Mesenchymal stem cell (in vitro differentiated cells and primary cell): ENCODE results near the gene CAMK4.
A peak's percentile ranks its signal among the peaks of the same experiment; 100 is the strongest.

ENCODE experiments used
- DNase-seq: peaks from one replicate; pipeline ENCODE4 v3.0.0-alpha.2; 2013
- H2AFZ ChIP-seq: one replicate; pipeline ENCODE4 v1.6.1; 2013; ENCODE audit warnings: low read depth, mild to moderate bottlenecking, control low read depth, inconsistent platforms, low read length, moderate library complexity
- H2AK5ac ChIP-seq: 2 replicates; pipeline ENCODE4 v1.6.1; 2013; ENCODE audit warnings: low read length, moderate library complexity, mild to moderate bottlenecking, inconsistent platforms; ENCODE audit not compliant: severe bottlenecking
- H2BK120ac ChIP-seq: one replicate; pipeline ENCODE4 v1.6.1; 2013; ENCODE audit warnings: low read depth, mild to moderate bottlenecking, inconsistent platforms, low read length, moderate library complexity
- H2BK12ac ChIP-seq, 2 experiments: one replicate each; pipeline ENCODE4 v1.6.1; 2013; ENCODE audit warnings: inconsistent platforms in 2 of 2, low read length in 2 of 2, mild to moderate bottlenecking in 2 of 2, moderate library complexity in 2 of 2, control low read depth in 1 of 2
- H2BK15ac ChIP-seq: one replicate; pipeline ENCODE4 v1.6.1; 2013; ENCODE audit warnings: mild to moderate bottlenecking, low read depth, inconsistent platforms; ENCODE audit not compliant: poor library complexity, severe bottlenecking
- H2BK5ac ChIP-seq: 2 replicates; pipeline ENCODE4 v1.6.1; 2013; ENCODE audit warnings: low read depth, mild to moderate bottlenecking, low read length, control low read depth, inconsistent platforms; ENCODE audit not compliant: poor library complexity, severe bottlenecking
- H3K14ac ChIP-seq, 2 experiments: one replicate each; pipeline ENCODE4 v1.6.1; 2013; ENCODE audit warnings: inconsistent platforms in 2 of 2, low read length in 2 of 2, control low read depth in 1 of 2, mild to moderate bottlenecking in 1 of 2, moderate library complexity in 1 of 2
- H3K18ac ChIP-seq, 2 experiments: one replicate each; pipeline ENCODE4 v1.6.1; 2013; ENCODE audit warnings: inconsistent platforms in 2 of 2, low read length in 2 of 2, control low read depth in 1 of 2, low read depth in 1 of 2, mild to moderate bottlenecking in 1 of 2
- H3K23ac ChIP-seq, 2 experiments: one replicate each; pipeline ENCODE4 v1.6.1; 2013; ENCODE audit warnings: inconsistent platforms in 2 of 2, low read length in 2 of 2, mild to moderate bottlenecking in 2 of 2, moderate library complexity in 2 of 2, control low read depth in 1 of 2
- H3K27ac ChIP-seq: 2 replicates; pipeline ENCODE4 v1.5.1; 2013; ENCODE audit warnings: mild to moderate bottlenecking, moderate library complexity, low read length, control low read depth, inconsistent platforms; ENCODE audit not compliant: poor library complexity, severe bottlenecking
- H3K27me3 ChIP-seq, 2 experiments: 2 replicates each; pipeline versions ENCODE4 v1.6.1 to v1.7.0; 2013; ENCODE audit warnings: low read length in 2 of 2, mild to moderate bottlenecking in 2 of 2, moderate library complexity in 2 of 2, control low read depth in 1 of 2, inconsistent platforms in 1 of 2; ENCODE audit not compliant: control insufficient read depth in 1 of 2, insufficient read depth in 1 of 2
- H3K36me3 ChIP-seq, 2 experiments: 2 replicates each; pipeline versions ENCODE4 v1.6.1 to v1.7.0; 2013; ENCODE audit warnings: low read length in 2 of 2, control low read depth in 1 of 2, inconsistent platforms in 1 of 2, low read depth in 1 of 2, mild to moderate bottlenecking in 1 of 2; ENCODE audit not compliant: insufficient read depth in 2 of 2, control insufficient read depth in 1 of 2
- H3K4ac ChIP-seq, 2 experiments: one replicate each; pipeline ENCODE4 v1.6.1; 2013; ENCODE audit warnings: inconsistent platforms in 2 of 2, low read length in 2 of 2, mild to moderate bottlenecking in 2 of 2, moderate library complexity in 2 of 2, control low read depth in 1 of 2, low read depth in 1 of 2
- H3K4me1 ChIP-seq: 2 replicates; pipeline ENCODE4 v1.6.1; 2013; ENCODE audit warnings: low read depth, low read length, control low read depth; ENCODE audit not compliant: control insufficient read depth, insufficient read depth
- H3K4me2 ChIP-seq: 2 replicates; pipeline ENCODE4 v1.6.1; 2013; ENCODE audit warnings: low read length, mild to moderate bottlenecking, inconsistent platforms; ENCODE audit not compliant: poor library complexity, severe bottlenecking
- H3K4me3 ChIP-seq, 2 experiments: 2 replicates each; pipeline versions ENCODE4 v1.5.1 to v1.7.0; 2013; ENCODE audit warnings: low read length in 2 of 2, mild to moderate bottlenecking in 2 of 2, control low read depth in 1 of 2, low read depth in 1 of 2; ENCODE audit not compliant: insufficient read depth in 1 of 2
- H3K79me1 ChIP-seq: replicated peaks from 2 replicates; pipeline ENCODE4 v1.6.1; 2013; ENCODE audit warnings: mild to moderate bottlenecking, control low read depth, low read length, inconsistent platforms; ENCODE audit not compliant: poor library complexity, severe bottlenecking
- H3K9ac ChIP-seq: 2 replicates; pipeline ENCODE4 v1.7.0; 2013; ENCODE audit warnings: mild to moderate bottlenecking, low read length, moderate library complexity
- H3K9me3 ChIP-seq: 2 replicates; pipeline ENCODE4 v1.7.0; 2013; ENCODE audit warnings: mild to moderate bottlenecking, low read length; ENCODE audit not compliant: control insufficient read depth
- H4K8ac ChIP-seq: one replicate; pipeline ENCODE4 v1.6.1; 2013; ENCODE audit warnings: inconsistent platforms, mild to moderate bottlenecking, low read length, moderate library complexity
- H4K91ac ChIP-seq: one replicate; pipeline ENCODE4 v1.6.1; 2013; ENCODE audit warnings: mild to moderate bottlenecking, low read length, inconsistent platforms
- WGBS: methylation state at CpG from one replicate; pipeline ENCODE4 v1.1.7; 2013; ENCODE audit warnings: mixed read lengths; 5-methylcytosine and 5-hydroxymethylcytosine counted together

CAMK4 gene

DNA sequence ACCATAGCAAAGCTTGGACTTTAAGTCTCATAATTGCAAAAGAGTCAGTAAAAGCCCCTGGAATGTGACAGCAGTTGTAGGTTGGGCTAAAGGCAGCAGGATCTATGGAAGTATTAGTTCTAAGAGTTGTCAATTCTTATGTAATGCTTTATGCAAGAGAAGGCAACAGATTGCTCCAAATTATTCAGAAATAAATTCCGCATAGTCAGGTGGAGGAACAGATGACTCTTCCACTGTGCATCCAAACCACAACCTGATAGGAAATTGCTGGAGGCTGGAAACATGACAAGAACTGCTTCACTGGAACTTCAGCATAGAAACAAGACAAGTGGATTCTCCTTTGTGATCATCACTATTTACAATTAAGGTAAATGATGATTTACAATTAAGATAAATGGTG, 187.1 kb downstream of the CAMK4 start:
- Histone ChIP-seq H3K4ac (no peak overlapping the region), H3K14ac (no peak overlapping the region), H3K4me1 (no peaks in the 10 kb centered on the region), H3K9me3 (no peaks in the 10 kb centered on the region), H2BK120ac (no peak overlapping the region), H3K4me3 (no peak overlapping the region), H2BK12ac (no peak overlapping the region), H4K91ac (no peak overlapping the region), H2BK15ac (no peak overlapping the region), H2AFZ (no peak overlapping the region), H3K36me3 (no peaks in the 10 kb centered on the region), H3K79me1 (no peaks in the 10 kb centered on the region), H2BK5ac (no peak overlapping the region), H3K27me3 (no peaks in the 10 kb centered on the region), H2AK5ac (no peak overlapping the region), H4K8ac (no peak overlapping the region), H3K23ac (no peak overlapping the region), H3K4me2 (no peak overlapping the region), H3K18ac (no peak overlapping the region), H3K27ac (no peak overlapping the region), H3K9ac (no peak overlapping the region)
- DNase-seq, result peak; percentile 10
- WGBS, result 93% methylated on average over 1 of the region's 1 CpG

DNA sequence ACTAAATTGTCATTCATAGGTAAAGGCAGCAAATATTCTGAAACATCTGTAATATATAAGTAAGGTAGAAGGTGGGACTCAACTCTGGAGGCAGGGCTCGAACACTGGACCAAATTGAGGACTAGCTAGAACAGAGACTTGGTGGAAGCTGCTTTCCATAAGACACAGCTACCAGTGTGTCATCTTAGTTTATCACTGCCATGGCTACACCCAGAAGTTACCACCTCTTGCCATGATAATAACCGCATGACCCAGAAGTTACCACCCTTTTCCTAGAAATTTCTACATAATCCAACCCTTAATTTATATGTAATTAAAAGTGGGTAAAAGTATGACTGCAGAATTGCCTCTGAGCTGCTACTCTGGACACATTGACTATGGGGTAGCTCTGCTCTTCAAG, 188.4 kb downstream of the CAMK4 start:
- no peak overlapping the region for H2BK120ac ChIP-seq
- H2BK12ac ChIP-seq, result no peak overlapping the region
- H3K27ac ChIP-seq, result no peak overlapping the region
- H3K18ac ChIP-seq, result no peak overlapping the region
- H2BK5ac ChIP-seq, result no peak overlapping the region
- H3K27me3 ChIP-seq, result no peaks in the 10 kb centered on the region
- no peak for DNase-seq
- no peak overlapping the region for H3K4me2 ChIP-seq
- H4K8ac ChIP-seq, result no peak overlapping the region
- H3K14ac ChIP-seq, result no peak overlapping the region
- H2AFZ ChIP-seq, result no peak overlapping the region
- H4K91ac ChIP-seq, result no peak overlapping the region
- H3K79me1 ChIP-seq, result no peaks in the 10 kb centered on the region
- WGBS, result 71% methylated on average over 1 of the region's 2 CpGs
- H3K4ac ChIP-seq, result no peak overlapping the region
- no peaks in the 10 kb centered on the region for H3K9me3 ChIP-seq
- no peak overlapping the region for H2AK5ac ChIP-seq
- H2BK15ac ChIP-seq, result no peak overlapping the region
- H3K36me3 ChIP-seq, result no peaks in the 10 kb centered on the region
- no peak overlapping the region for H3K9ac ChIP-seq
- H3K4me3 ChIP-seq, result no peak overlapping the region
- no peak overlapping the region for H3K23ac ChIP-seq
- no peaks in the 10 kb centered on the region for H3K4me1 ChIP-seq

DNA sequence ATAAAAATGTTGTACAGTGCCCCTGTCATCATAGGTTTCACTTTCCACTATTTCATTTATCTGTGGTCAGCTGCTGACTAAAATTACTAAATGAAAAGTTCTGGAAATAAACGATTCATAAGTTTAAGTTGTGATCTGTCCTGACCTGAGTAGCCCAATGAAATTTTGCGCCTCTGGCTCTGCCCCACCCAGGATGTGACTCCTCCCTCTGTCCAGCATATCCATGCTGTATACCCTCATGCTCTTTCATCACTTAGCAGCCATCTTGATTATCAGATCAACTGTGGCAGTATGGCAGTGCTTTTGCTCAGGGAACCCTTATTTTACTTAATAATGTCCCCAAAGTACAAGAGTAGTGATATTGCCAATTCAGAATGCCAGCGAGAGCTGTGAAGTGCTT, 190.9 kb downstream of the CAMK4 start:
- H2BK5ac ChIP-seq, result no peak overlapping the region
- no peak overlapping the region for H3K4ac ChIP-seq
- no peaks in the 10 kb centered on the region for H3K36me3 ChIP-seq
- no peak overlapping the region for H3K18ac ChIP-seq
- no peak overlapping the region for H3K4me2 ChIP-seq
- H2BK12ac ChIP-seq, result no peak overlapping the region
- 100% methylated on average over 2 of the region's 3 CpGs for WGBS
- H4K8ac ChIP-seq, result peak overlapping the region; percentile 54
- H3K4me3 ChIP-seq, result no peak overlapping the region
- H3K9me3 ChIP-seq, result no peaks in the 10 kb centered on the region
- no peak overlapping the region for H3K27ac ChIP-seq
- no peak overlapping the region for H3K23ac ChIP-seq
- H2AFZ ChIP-seq, result no peak overlapping the region
- no peak for DNase-seq
- no peak overlapping the region for H3K9ac ChIP-seq
- H3K27me3 ChIP-seq, result no peaks in the 10 kb centered on the region
- H2BK120ac ChIP-seq, result no peak overlapping the region
- no peaks in the 10 kb centered on the region for H3K4me1 ChIP-seq
- H2BK15ac ChIP-seq, result no peak overlapping the region
- H3K14ac ChIP-seq, result no peak overlapping the region
- H4K91ac ChIP-seq, result no peak overlapping the region
- H3K79me1 ChIP-seq, result no peaks in the 10 kb centered on the region
- no peak overlapping the region for H2AK5ac ChIP-seq

DNA sequence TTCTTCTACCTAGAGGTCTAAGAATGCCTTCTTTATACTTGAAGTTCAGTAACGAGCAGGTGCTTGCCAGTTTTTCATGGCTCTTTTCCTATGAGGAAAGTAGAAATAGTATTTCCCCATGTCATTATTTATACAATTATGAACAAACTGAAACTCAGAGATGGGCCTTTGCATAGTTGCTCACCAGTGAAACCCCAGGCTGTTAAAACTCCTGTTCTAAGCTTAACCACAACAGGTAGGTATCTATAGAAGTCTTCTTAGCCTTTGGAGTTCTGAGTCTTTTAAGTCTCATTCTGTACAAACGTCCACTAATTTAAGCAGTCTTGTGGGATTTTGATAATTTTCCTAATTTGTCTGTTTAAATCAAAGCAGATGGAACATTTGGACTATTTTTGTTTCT, 198.1 kb downstream of the CAMK4 start:
- no peak overlapping the region for H2BK120ac ChIP-seq
- no CpG with 5 or more reads among the region's 2 CpGs for WGBS

More for the DNA sequence above, 198.1 kb downstream of the CAMK4 start:
- Histone ChIP-seq H2BK15ac (no peak overlapping the region), H3K27ac (no peak overlapping the region), H3K36me3 (no peaks in the 10 kb centered on the region), H3K9me3 (no peaks in the 10 kb centered on the region), H3K4me3 (no peak overlapping the region), H3K27me3 (no peaks in the 10 kb centered on the region), H3K4me2 (no peak overlapping the region), H3K14ac (no peak overlapping the region), H2BK12ac (no peak overlapping the region), H2BK5ac (no peak overlapping the region), H3K23ac (no peak overlapping the region), H4K91ac (no peak overlapping the region), H4K8ac (no peak overlapping the region), H2AFZ (no peak overlapping the region), H3K4ac (no peak overlapping the region), H2AK5ac (no peak overlapping the region), H3K9ac (no peak overlapping the region), H3K18ac (no peak overlapping the region), H3K79me1 (no peaks in the 10 kb centered on the region), H3K4me1 (no peaks in the 10 kb centered on the region)
- no peak for DNase-seq
